Measurements from ENCODE around the gene IQGAP2. TPM values are rescaled to one million over a fixed set of nuclear protein-coding genes. Genes with fewer than 3 reads are reported as not detected.

IQGAP2 gene
- total and polyA plus RNA-seq, 2 of the 8 experiments (the other 6 are each of a cell fraction or from before 2014, with no cell fraction given), result 19.7 to 66.0 TPM

DNA sequence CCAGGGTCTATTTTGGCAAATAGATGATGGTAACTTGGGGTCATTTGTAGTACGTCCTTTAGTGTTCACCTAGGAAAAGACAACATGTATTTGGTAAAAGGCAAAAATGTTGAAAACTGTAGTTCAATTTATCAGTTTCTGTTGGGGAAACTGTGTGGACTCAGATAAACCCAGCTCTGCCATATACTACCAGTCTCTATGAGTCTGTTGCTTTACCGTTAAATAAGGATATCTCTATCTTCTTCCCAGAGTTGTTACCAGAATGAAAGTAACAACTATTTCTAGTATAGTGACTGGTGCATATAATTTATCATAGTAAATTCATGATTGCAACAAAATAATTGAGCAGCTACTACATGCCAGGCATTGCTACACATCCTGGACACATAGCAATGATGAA, 3.8 kb upstream of the IQGAP2 start:
- no peak overlapping the region for H4K8ac ChIP-seq (ENCODE audit: extremely low read depth, insufficient read depth, low read length)
- H3K56ac ChIP-seq (replicated peaks; ENCODE audit: insufficient read length, low read depth, low read length), result no peak overlapping the region
- no peak overlapping the region for H3K4me3 ChIP-seq (ENCODE audit: extremely low read depth in 1 of 4, insufficient read depth in 2 of 4, low read depth in 3 of 4, low read length in 4 of 4)
- no peak overlapping the region for H3K23ac ChIP-seq (ENCODE audit: insufficient read length)
- H3K4me2 ChIP-seq (ENCODE audit: insufficient read depth in 1 of 2, low read depth in 2 of 2, low read length in 2 of 2), result no peak overlapping the region
- no peak overlapping the region for H3K18ac ChIP-seq (ENCODE audit: extremely low read depth, low read length)
- no peak overlapping the region for H3K4ac ChIP-seq (replicated peaks; ENCODE audit: insufficient read length, low read depth, low read length)
- H2BK15ac ChIP-seq (ENCODE audit: low read length), result no peak overlapping the region
- H3K14ac ChIP-seq (ENCODE audit: insufficient read length), result no peak overlapping the region
- H3K27ac ChIP-seq (ENCODE audit: low read depth, low read length), result no peak overlapping the region
- no peaks in the 10 kb centered on the region for H4K20me1 ChIP-seq (replicated peaks in 1 of 2; ENCODE audit: control insufficient read depth in 1 of 2, insufficient read depth in 2 of 2, low read length in 2 of 2)
- H3K9ac ChIP-seq (replicated peaks in 1 of 4; ENCODE audit: extremely low read depth in 1 of 4, low read depth in 3 of 4, low read length in 3 of 4), result no peak overlapping the region
- CTCF ChIA-PET (ENCODE audit: partially characterized antibody), result interaction anchor here (1.0 to 1.2 kb wide), 3 partner anchors 28 to 144 kb away, joined by 3 read pairs; no protein-coding TSS in a partner anchor
- H3K36me3 ChIP-seq (ENCODE audit: control insufficient read depth in 2 of 4, insufficient read depth in 4 of 4, low read length in 3 of 4), result no peaks in the 10 kb centered on the region
- DNase-seq (ENCODE audit: low read depth in 1 of 2, low spot score in 2 of 2), result no peak
- POLR2A ChIA-PET (ENCODE audit: partially characterized antibody), result no interaction called here
- no peaks in the 10 kb centered on the region; a peak in 1 of 7 replicates for H3K27me3 ChIP-seq (replicated peaks in 1 of 4; ENCODE audit: control insufficient read depth in 3 of 4, extremely low read depth in 1 of 4, insufficient read depth in 3 of 4, low read length in 3 of 4)
- FAIRE-seq, result no peak
- peaks cover 0 to 5% (median 1%) of the 10 kb centered on the region in 4 experiments; a peak in 5 of 7 replicates for H3K4me1 ChIP-seq (replicated peaks in 1 of 4; ENCODE audit: control insufficient read depth in 3 of 4, insufficient read depth in 4 of 4, low read length in 3 of 4)
- no peak overlapping the region for H2BK20ac ChIP-seq (ENCODE audit: low read length)
- no peak overlapping the region for H2BK120ac ChIP-seq (replicated peaks; ENCODE audit: low read depth, low read length)
- H2AK5ac ChIP-seq (ENCODE audit: low read depth, low read length), result no peak overlapping the region
- TF ChIP-seq FOSL1 (IDR thresholded peaks at IDR 0.05; ENCODE audit: insufficient read depth, low read depth, low read length) (no peak), SP1 (IDR thresholded peaks at IDR 0.05; ENCODE audit: low read depth, low read length) (no peak), TAF7 (optimal IDR thresholded peaks at IDR 0.05; ENCODE audit: borderline replicate concordance, low read depth, low read length) (no peak), POLR2AphosphoS5 (IDR thresholded peaks at IDR 0.05; ENCODE audit: low read depth, low read length) (no peak), ASH2L (IDR thresholded peaks at IDR 0.05; ENCODE audit: low read length) (no peak), EGR1 (IDR thresholded peaks at IDR 0.05; ENCODE audit: borderline replicate concordance, low read depth, low read length) (no peak), JUND (IDR thresholded peaks at IDR 0.05; ENCODE audit: low read length) (no peak), CHD2 (IDR thresholded peaks at IDR 0.05; ENCODE audit: low read length) (no peak), RNF2 (IDR thresholded peaks at IDR 0.05; ENCODE audit: borderline replicate concordance, low read depth, low read length, missing control alignments, poor library complexity, severe bottlenecking) (no peak), ZNF274 (IDR thresholded peaks at IDR 0.05; ENCODE audit: borderline replicate concordance, extremely low read depth, low read length) (no peak)
- peaks cover under 1 to 2% of the 10 kb centered on the region in 2 experiments; a peak in 3 of 4 replicates for H3K79me2 ChIP-seq (ENCODE audit: control insufficient read depth in 1 of 2, insufficient read depth in 2 of 2, low read length in 2 of 2)
- no peak overlapping the region for H2AFZ ChIP-seq (ENCODE audit: low read length)
- 96% methylated on average over 2 of the region's 2 CpGs; no CpG with 5 or more reads in 1 of the 2 experiments for WGBS, 2 experiments (ENCODE audit: extremely low coverage in 1 of 2, insufficient coverage in 1 of 2, insufficient read length in 1 of 2, insufficient replicate concordance in 2 of 2, low coverage in 1 of 2, low lambda C conversion rate in 2 of 2, missing lambda C conversion rate in 1 of 2)
- H3K9me3 ChIP-seq (ENCODE audit: insufficient read depth in 2 of 2, low read depth in 1 of 2, low read length in 1 of 2), result no peaks in the 10 kb centered on the region
- peaks cover 5% of the 10 kb centered on the region; the same call in 1 of the 2 replicates for H3K23me2 ChIP-seq (ENCODE audit: low read depth, low read length)
- H2BK5ac ChIP-seq (ENCODE audit: low read depth, low read length), result no peak overlapping the region
- no peaks in the 10 kb centered on the region for H3K79me1 ChIP-seq (ENCODE audit: low read depth, low read length)
- H2BK12ac ChIP-seq (ENCODE audit: low read depth, low read length), result no peak overlapping the region
- no peak overlapping the region for H4K91ac ChIP-seq (replicated peaks; ENCODE audit: insufficient read length, low read length)
- H4K5ac ChIP-seq (ENCODE audit: insufficient read length, low read depth, low read length), result no peak overlapping the region

Measured in H1 (cell line).